Measurements from ENCODE around the gene CYP4B1. TPM values are rescaled to one million over a fixed set of nuclear protein-coding genes. Genes with fewer than 3 reads are reported as not detected.
A peak's percentile ranks its signal among the peaks of the same experiment; 100 is the strongest.
"Not testable (repeated sequence)": the region's sequence is repeated elsewhere in the genome, so short reads cannot be mapped to it uniquely, and the experiment has no call there.

The CYP4B1 gene
- total RNA-seq, 4 donors from 2014 or later: 29.4 to 72.4 (median 62.5) TPM

DNA sequence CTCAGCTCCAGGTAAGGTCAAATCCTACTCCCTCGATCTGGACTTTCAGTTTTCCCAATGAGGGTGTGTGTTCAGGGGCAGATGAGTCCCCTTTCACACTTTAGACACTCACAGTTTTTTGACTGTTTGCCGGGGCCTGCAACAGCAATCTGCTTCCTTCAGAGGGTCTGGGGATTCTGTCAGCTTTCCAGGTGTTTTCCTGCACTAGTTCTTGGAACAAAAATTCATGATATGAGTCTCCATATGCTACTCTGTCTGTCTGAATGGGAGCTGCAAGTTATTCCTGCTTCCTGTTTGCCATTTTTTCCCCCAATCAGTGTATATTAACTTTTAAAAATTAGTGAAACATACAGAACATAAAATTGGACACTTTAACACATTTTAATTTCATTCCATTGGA lies 24.3 kb downstream of the CYP4B1 start:
- 48 to 69% methylated on average over 2 of the region's 2 CpGs for WGBS, 2 donors

GRCh38 chr1:46826892-46827291 lies 28.0 kb downstream of the CYP4B1 start:
- H3K27me3 ChIP-seq; H3K4me3 ChIP-seq (replicated peaks in 1 of 3); intact Hi-C loops (cut with DNase I); H3K27ac ChIP-seq; DNase-seq; H3K36me3 ChIP-seq; H3K9me3 ChIP-seq; H3K4me1 ChIP-seq: not testable (repeated sequence)
- 74 to 79% methylated on average over 2 of the region's 2 CpGs for WGBS, 2 donors

More for the DNA sequence above, 24.3 kb downstream of the CYP4B1 start:
- Histone ChIP-seq H3K36me3 (no peaks in the 10 kb centered on the region), H3K4me3 (replicated peaks in 1 of 3) (no peak overlapping the region), H3K4me1 (peaks cover 6 to 13% of the 10 kb centered on the region in 2 donors), H3K9me3 (no peaks in the 10 kb centered on the region), H3K27me3 (no peaks in the 10 kb centered on the region), H3K27ac (peak overlapping the region in 1 of 3 donors; percentile 31)
- no peak for TF ChIP-seq POLR2A (IDR thresholded peaks at IDR 0.05)
- no peak for TF ChIP-seq CTCF (IDR thresholded peaks at IDR 0.05)
- intact Hi-C loops (cut with DNase I): no loop called here
- DNase-seq: no peak

DNA sequence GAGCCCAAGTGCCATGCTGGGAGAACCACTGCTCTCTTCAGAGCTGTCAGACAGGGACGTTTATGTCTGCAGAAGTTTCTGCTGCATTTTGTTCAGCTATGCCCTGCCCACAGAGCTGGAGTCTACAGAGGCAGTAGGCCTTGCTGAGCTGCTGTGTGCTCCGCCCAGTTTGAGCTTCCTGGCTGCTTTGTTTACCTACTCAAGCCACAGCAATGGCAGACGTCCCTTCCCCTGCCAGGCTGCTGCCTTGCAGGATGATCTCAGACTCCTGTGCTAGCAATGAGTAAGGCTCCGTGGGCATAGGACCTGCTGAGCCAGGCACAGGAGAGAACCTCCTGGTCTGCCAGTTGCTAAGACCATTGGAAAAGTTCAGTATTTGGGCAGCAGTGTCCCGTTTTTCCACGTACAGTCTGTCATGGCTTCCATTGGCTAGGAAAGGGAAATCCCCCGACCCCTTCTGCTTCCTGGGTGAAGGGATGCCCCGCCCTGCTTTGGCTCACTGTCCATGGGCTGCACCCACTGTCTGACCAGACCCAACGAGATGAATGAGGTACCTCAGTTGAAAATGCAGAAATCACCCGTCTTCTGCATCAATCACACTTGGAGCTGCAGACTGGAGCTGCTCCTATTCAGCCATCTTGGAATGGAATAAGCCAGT lies 31.9 kb downstream of the CYP4B1 start:
- Histone ChIP-seq H3K4me1 (no peaks in the 10 kb centered on the region), H3K4me3 (replicated peaks in 1 of 3) (no peak overlapping the region), H3K9me3 (no peaks in the 10 kb centered on the region), H3K27ac (no peak overlapping the region), H3K27me3 (no peaks in the 10 kb centered on the region), H3K36me3 (no peaks in the 10 kb centered on the region)
- DNase-seq: no peak
- intact Hi-C loops (cut with DNase I): no loop called here
- WGBS, 2 donors: 74 to 78% methylated on average over 8 to 9 of the region's 10 CpGs
- no peak for TF ChIP-seq CTCF (IDR thresholded peaks at IDR 0.05)

DNA sequence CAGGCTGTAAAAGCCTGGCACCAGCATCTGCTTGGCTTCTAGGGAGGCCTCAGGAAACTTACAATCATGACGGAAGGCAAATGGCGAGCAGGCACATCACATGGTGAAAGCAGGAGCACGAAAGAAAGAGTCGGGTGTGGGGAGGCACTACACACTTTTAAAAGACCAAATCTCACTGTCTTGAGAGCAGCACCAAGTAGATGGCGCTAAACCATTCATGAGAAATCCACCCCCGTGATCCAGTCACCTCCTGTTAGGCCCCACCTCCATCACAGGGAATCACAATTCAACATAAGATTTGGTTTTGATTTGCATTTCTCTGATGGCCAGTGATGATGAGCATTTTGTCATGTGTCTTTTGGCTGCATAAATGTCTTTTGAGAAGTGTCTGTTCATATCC lies 36.6 kb downstream of the CYP4B1 start:
- H3K27me3 ChIP-seq; H3K9me3 ChIP-seq; DNase-seq; H3K27ac ChIP-seq; H3K4me3 ChIP-seq (replicated peaks in 1 of 3); H3K4me1 ChIP-seq; H3K36me3 ChIP-seq; intact Hi-C loops (cut with DNase I): not testable (repeated sequence)
- WGBS, 2 donors: 84 to 89% methylated on average over 6 of the region's 6 CpGs

GRCh38 chr1:46846386-46846785 lies 47.5 kb downstream of the CYP4B1 start:
- H3K9me3 ChIP-seq; H3K27me3 ChIP-seq; H3K36me3 ChIP-seq; DNase-seq; H3K4me3 ChIP-seq (replicated peaks in 1 of 3); H3K27ac ChIP-seq; H3K4me1 ChIP-seq; intact Hi-C loops (cut with DNase I): not testable (repeated sequence)
- 90 to 92% methylated on average over 8 to 9 of the region's 9 CpGs for WGBS, 2 donors

GRCh38 chr1:46857660-46858065 lies 58.8 kb downstream of the CYP4B1 start:
- intact Hi-C loops (cut with DNase I); H3K27me3 ChIP-seq; H3K4me1 ChIP-seq; H3K36me3 ChIP-seq; H3K9me3 ChIP-seq; H3K4me3 ChIP-seq (replicated peaks in 1 of 3): not testable (repeated sequence)
- H3K27ac ChIP-seq: peak overlapping the region in 1 of 3 donors; percentile 31
- 49 to 50% methylated on average over 8 of the region's 8 CpGs for WGBS, 2 donors
- DNase-seq: peak; percentile 32 to 54

DNA sequence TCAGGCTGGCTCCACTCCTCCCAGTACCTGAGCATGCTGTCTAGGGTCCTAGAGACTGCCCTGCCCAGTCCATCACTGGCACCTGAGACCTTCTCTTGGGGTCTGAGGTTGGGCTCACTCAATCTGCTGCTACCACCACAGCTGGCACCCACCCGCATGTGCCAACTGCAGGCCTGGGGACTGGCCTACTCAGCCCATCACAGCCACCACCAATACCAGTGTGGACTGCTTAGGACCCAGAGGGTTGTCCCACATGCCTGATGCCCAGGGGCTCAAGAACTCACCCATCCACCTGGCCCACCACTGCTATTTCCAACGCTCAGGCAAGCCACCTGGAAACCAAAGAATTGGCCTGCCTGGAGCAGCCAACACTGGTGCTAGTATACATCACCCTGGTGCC lies 63.5 kb downstream of the CYP4B1 start:
- Histone ChIP-seq H3K27me3 (no peaks in the 10 kb centered on the region), H3K36me3 (no peaks in the 10 kb centered on the region), H3K4me3 (replicated peaks in 1 of 3) (no peak overlapping the region), H3K27ac (no peak overlapping the region), H3K4me1 (no peaks in the 10 kb centered on the region), H3K9me3 (no peaks in the 10 kb centered on the region)
- WGBS, 2 donors: 92 to 100% methylated on average over 1 to 2 of the region's 2 CpGs
- no peak for TF ChIP-seq POLR2A (IDR thresholded peaks at IDR 0.05)
- DNase-seq: no peak
- intact Hi-C loops (cut with DNase I): no loop called here

Other genes with a start within 250 kb of the CYP4B1 start
- gene KNCN, start 247.4 kb upstream of the CYP4B1 start, total RNA-seq: not detected
- gene MKNK1, start 194.8 kb upstream of the CYP4B1 start, total RNA-seq: 10 to 100 TPM; 20.8 to 29.6 (median 23.4) TPM
- gene MOB3C, start 182.2 kb upstream of the CYP4B1 start, total RNA-seq: 10 to 100 TPM; 22.4 to 30.8 (median 26.6) TPM
- gene ATPAF1, start 130.7 kb upstream of the CYP4B1 start, total RNA-seq: 10 to 100 TPM; 48.0 to 85.6 (median 56.3) TPM
- gene TEX38, start 127.2 kb upstream of the CYP4B1 start, total RNA-seq: 1 to 10 TPM in 1 of 4 donors, not detected in 3; 2.1 TPM
- 100 to 1,000 TPM; 129 to 162 (median 138) TPM for gene EFCAB14, start 79.9 kb upstream of the CYP4B1 start, total RNA-seq
- not detected for gene CYP4A11, start 142.4 kb downstream of the CYP4B1 start, total RNA-seq
- gene CYP4X1, start 224.6 kb downstream of the CYP4B1 start, total RNA-seq: 1 to 10 TPM; 4.3 to 8.1 (median 6.8) TPM